Endothelial cell of umbilical vein (primary cell): ENCODE data around the gene CTNNA2. TPM values are rescaled to one million over a fixed set of nuclear protein-coding genes. Genes with fewer than 3 reads are reported as not detected.

Experiments used
- BruUV-seq: library from RNA; stranded (reverse); fragments of 400-500 nt; replicated peaks from 2 replicates; lab custom pipeline; 2021; lab: Mats Ljungman, UMichigan
- CTCF ChIA-PET: fragments of 300-600, 350-600 bp; sonication (Branson Sonifier 250); formaldehyde crosslinking; loops from one replicate; lab custom pipeline; 2021; ENCODE audit warnings: antibody characterized with exemption, inconsistent platforms; lab: Charles Lee
- POLR2A ChIA-PET: fragments of 300-600, 350-600 bp; sonication (Branson Sonifier 250); formaldehyde crosslinking; loops from one replicate; lab custom pipeline; 2021; ENCODE audit warnings: antibody characterized with exemption, inconsistent platforms; lab: Charles Lee
- DNase-seq: peaks from one replicate; pipeline ENCODE4 v3.0.0-alpha.2; 2011; ENCODE audit warnings: low read depth, low spot score
- FAIRE-seq: peaks from 2 replicates; lab custom pipeline; 2011; peaks lifted over from hg19 to GRCh38; lab: Jason Lieb, UNC
- H2AFZ ChIP-seq: 2 replicates; pipeline ENCODE4 v1.6.0; 2012; ENCODE audit warnings: low read depth, low read length, control low read depth, inconsistent platforms
- H3K27ac ChIP-seq: 2 replicates; pipeline ENCODE4 v1.5.1; 2011; ENCODE audit warnings: low read depth, mild to moderate bottlenecking, control low read depth, low read length, moderate library complexity; ENCODE audit not compliant: insufficient read depth
- H3K27me3 ChIP-seq, 2 experiments: 2 replicates each; pipeline versions ENCODE4 v1.6.0 to v1.6.1; 2011; ENCODE audit warnings: low read length in 2 of 2, mixed read lengths in 1 of 2; ENCODE audit not compliant: control insufficient read depth in 2 of 2, insufficient read depth in 2 of 2
- H3K36me3 ChIP-seq, 2 experiments: 2 replicates in 1 of 2; 3 replicates in 1 of 2; pipeline ENCODE4 v1.5.1; 2011; ENCODE audit warnings: low read length in 2 of 2, mild to moderate bottlenecking in 1 of 2, moderate library complexity in 1 of 2; ENCODE audit not compliant: control insufficient read depth in 2 of 2, insufficient read depth in 2 of 2; ENCODE audit errors: extremely low read depth in 1 of 2
- H3K4me1 ChIP-seq: 3 replicates; pipeline ENCODE4 v1.5.1; 2011; ENCODE audit warnings: mild to moderate bottlenecking, low read length; ENCODE audit not compliant: control insufficient read depth, insufficient read depth; ENCODE audit errors: extremely low read depth
- H3K4me2 ChIP-seq: 2 replicates; pipeline ENCODE4 v1.6.1; 2011; ENCODE audit warnings: low read length, control low read depth, mixed read lengths; ENCODE audit not compliant: insufficient read depth
- H3K4me3 ChIP-seq, 3 experiments: fragments of 200-600 bp in 1 of 3; sonication (generic), shearing (Covaris generic) in 1 of 3; replicated peaks in 1 of 3; 2 replicates each; pipeline ENCODE4 v1.5.1; 2011 to 2016; ENCODE audit warnings: control low read depth in 3 of 3, low read length in 3 of 3, mild to moderate bottlenecking in 2 of 3, inconsistent platforms in 1 of 3, low read depth in 1 of 3, moderate library complexity in 1 of 3; ENCODE audit not compliant: insufficient read depth in 1 of 3
- H3K79me2 ChIP-seq: 2 replicates; pipeline ENCODE4 v1.6.0; 2012; ENCODE audit warnings: low read length, inconsistent platforms; ENCODE audit not compliant: control insufficient read depth, insufficient read depth
- H3K9ac ChIP-seq: replicated peaks from 2 replicates; pipeline ENCODE3; 2011; ENCODE audit warnings: low read length, control low read depth; ENCODE audit not compliant: insufficient read depth; ENCODE audit errors: extremely low read depth
- H3K9me1 ChIP-seq: replicated peaks from 3 replicates; pipeline ENCODE4 v1.6.0; 2011; ENCODE audit warnings: mild to moderate bottlenecking, low read length; ENCODE audit not compliant: control insufficient read depth, insufficient read depth; ENCODE audit errors: extremely low read depth
- H3K9me3 ChIP-seq: replicated peaks from 2 replicates; pipeline ENCODE4 v1.5.1; 2012; ENCODE audit warnings: low read length, inconsistent platforms; ENCODE audit not compliant: control insufficient read depth, insufficient read depth
- H4K20me1 ChIP-seq: replicated peaks from 2 replicates; pipeline ENCODE3; 2011; ENCODE audit warnings: mild to moderate bottlenecking, low read length; ENCODE audit not compliant: control insufficient read depth, insufficient read depth; ENCODE audit errors: extremely low read depth
- EZH2 ChIP-seq: IDR thresholded peaks from 2 replicates; pipeline ENCODE4 v1.6.1; 2012; ENCODE audit warnings: borderline replicate concordance, low read depth, mild to moderate bottlenecking, moderate library complexity, low read length, inconsistent platforms; ENCODE audit not compliant: severe bottlenecking
- FOS ChIP-seq: IDR thresholded peaks from 2 replicates; pipeline ENCODE4 v1.6.1; 2011; ENCODE audit warnings: mild to moderate bottlenecking, low read length, moderate library complexity, borderline replicate concordance; ENCODE audit not compliant: insufficient read depth
- MYC ChIP-seq: IDR thresholded peaks from one replicate; pipeline ENCODE4 v1.6.1; 2011; ENCODE audit warnings: mild to moderate bottlenecking, low read depth, low read length
- POLR2A ChIP-seq: IDR thresholded peaks from 2 replicates; pipeline ENCODE4 v1.6.1; 2012; ENCODE audit warnings: low read depth, mild to moderate bottlenecking, control low read depth, low read length
- dilution Hi-C: fragments of 300-500 bp; cut with MboI; formaldehyde crosslinking; loops from one replicate; pipeline ENCODE4 v1.15.0; 2019; ENCODE audit warnings: low sequenced_read_pairs; ENCODE audit not compliant: extremely low pct_ligation_motif_present
- intact Hi-C: fragments of 100-400 bp; cut with micrococcal nuclease; formaldehyde crosslinking; loops from one replicate; pipeline ENCODE4 v1.10.0; 2022
- polyA plus RNA-seq, 4 experiments: library from polyadenylated mRNA; depleted of rRNA in 3 of 4; stranded (reverse) in 3 of 4; unstranded in 1 of 4; fragments of >200 nt; gene quantifications; 2 replicates each; pipeline versions ENCODE4 v1.2.1 to v1.2.3, GENCODE V29; 2011 to 2012; ENCODE audit warnings: missing spikeins in 1 of 4
- total RNA-seq: library from RNA; stranded (reverse); gene quantifications from 2 replicates; pipeline ENCODE4 v1.2.3, GENCODE V29; 2021
- TF ChIP-seq, protein P1 (sequence below): IDR thresholded peaks from 2 replicates; pipeline ENCODE4 v1.6.1; 2011; ENCODE audit not compliant: insufficient read depth, insufficient read length
- TF ChIP-seq, protein P2 (sequence below), 2 donors: IDR thresholded peaks; 1 replicate in 1 of 2; 2 replicates in 1 of 2; pipeline ENCODE4 v1.5.1; 2011; ENCODE audit warnings: low read length in 2 of 2, mild to moderate bottlenecking in 2 of 2, moderate library complexity in 2 of 2, control low read depth in 1 of 2, inconsistent platforms in 1 of 2, low read depth in 1 of 2; ENCODE audit not compliant: insufficient read depth in 1 of 2; ENCODE audit errors: extremely low read depth in 1 of 2

The CTNNA2 gene
- total and polyA plus RNA-seq, 2 donors (not counting 3 experiments of a cell fraction or from before 2014, with no cell fraction given): not detected

DNA sequence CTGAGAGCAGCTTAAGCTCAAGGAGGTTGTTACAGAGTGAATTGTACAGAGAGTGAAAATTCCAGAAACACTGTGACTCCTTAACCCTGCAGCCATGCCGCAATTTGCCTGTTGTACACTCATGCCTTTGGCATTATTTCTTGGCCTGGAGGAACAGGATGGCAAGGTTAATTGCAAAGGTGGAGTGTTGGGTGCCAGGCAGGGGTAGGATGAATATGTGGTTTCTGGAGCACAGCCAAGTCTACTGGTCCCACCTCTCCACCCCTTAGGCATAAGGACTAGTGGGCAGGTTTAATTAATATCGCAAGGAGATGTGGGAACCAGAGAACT, 541.5 kb downstream of the CTNNA2 start:
- BruUV-seq: no TSS peak
- Histone ChIP-seq H3K4me1 (no peaks in the 10 kb centered on the region), H3K9me1 (no peaks in the 10 kb centered on the region), H3K27me3 (no peaks in the 10 kb centered on the region), H2AFZ (no peak overlapping the region), H3K79me2 (no peaks in the 10 kb centered on the region), H3K36me3 (no peaks in the 10 kb centered on the region), H3K4me3 (no peak overlapping the region), H3K9me3 (peaks cover 3% of the 10 kb centered on the region), H3K4me2 (no peak overlapping the region), H3K27ac (no peak overlapping the region), H3K9ac (no peak overlapping the region), H4K20me1 (no peaks in the 10 kb centered on the region)
- FAIRE-seq: no peak
- CTCF ChIA-PET: no interaction called here
- dilution Hi-C loops: no loop called here
- POLR2A ChIA-PET: no interaction called here
- DNase-seq: no peak
- intact Hi-C loops: no loop called here
- no peak for TF ChIP-seq MYC

DNA sequence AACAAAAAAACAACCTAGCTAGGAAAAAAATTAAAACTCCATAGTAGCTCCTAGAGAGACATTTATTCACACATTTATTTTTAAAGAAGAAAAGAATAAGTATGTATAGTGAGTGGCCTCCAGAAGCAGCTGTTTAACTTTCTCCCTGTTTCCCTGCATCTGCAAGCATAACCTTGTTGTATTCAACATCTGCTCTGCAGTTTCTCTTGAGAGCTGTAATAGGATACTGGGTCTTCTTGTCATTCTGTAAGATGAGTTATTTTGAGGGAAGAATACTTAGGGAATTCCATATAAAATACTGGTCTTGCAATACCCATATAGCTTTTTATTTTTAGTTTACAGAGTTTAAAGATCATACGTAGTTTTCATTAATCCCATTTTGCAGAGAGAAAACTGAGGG, 545.1 kb downstream of the CTNNA2 start:
- TF ChIP-seq EZH2 (no peak), POLR2A (no peak), FOS (no peak)
- TF ChIP-seq, protein P1, sequence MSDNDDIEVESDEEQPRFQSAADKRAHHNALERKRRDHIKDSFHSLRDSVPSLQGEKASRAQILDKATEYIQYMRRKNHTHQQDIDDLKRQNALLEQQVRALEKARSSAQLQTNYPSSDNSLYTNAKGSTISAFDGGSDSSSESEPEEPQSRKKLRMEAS: no peak
- TF ChIP-seq, protein P2, sequence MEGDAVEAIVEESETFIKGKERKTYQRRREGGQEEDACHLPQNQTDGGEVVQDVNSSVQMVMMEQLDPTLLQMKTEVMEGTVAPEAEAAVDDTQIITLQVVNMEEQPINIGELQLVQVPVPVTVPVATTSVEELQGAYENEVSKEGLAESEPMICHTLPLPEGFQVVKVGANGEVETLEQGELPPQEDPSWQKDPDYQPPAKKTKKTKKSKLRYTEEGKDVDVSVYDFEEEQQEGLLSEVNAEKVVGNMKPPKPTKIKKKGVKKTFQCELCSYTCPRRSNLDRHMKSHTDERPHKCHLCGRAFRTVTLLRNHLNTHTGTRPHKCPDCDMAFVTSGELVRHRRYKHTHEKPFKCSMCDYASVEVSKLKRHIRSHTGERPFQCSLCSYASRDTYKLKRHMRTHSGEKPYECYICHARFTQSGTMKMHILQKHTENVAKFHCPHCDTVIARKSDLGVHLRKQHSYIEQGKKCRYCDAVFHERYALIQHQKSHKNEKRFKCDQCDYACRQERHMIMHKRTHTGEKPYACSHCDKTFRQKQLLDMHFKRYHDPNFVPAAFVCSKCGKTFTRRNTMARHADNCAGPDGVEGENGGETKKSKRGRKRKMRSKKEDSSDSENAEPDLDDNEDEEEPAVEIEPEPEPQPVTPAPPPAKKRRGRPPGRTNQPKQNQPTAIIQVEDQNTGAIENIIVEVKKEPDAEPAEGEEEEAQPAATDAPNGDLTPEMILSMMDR (IDR thresholded peaks at IDR 0.05; ENCODE audit: extremely low read depth in 1 of 2, insufficient read depth in 1 of 2, low read depth in 1 of 2, low read length in 2 of 2): no peak
- Histone ChIP-seq H3K79me2 (no peaks in the 10 kb centered on the region), H3K4me3 (no peak overlapping the region), H4K20me1 (no peaks in the 10 kb centered on the region), H3K27me3 (no peaks in the 10 kb centered on the region), H3K4me2 (no peak overlapping the region), H3K9ac (no peak overlapping the region), H3K9me1 (no peaks in the 10 kb centered on the region), H2AFZ (no peak overlapping the region), H3K4me1 (no peaks in the 10 kb centered on the region), H3K9me3 (peaks cover 3% of the 10 kb centered on the region), H3K36me3 (no peaks in the 10 kb centered on the region), H3K27ac (no peak overlapping the region)
- DNase-seq: no peak
- FAIRE-seq: no peak
- BruUV-seq: no TSS peak
- ChIA-PET CTCF (no interaction called here), POLR2A (no interaction called here)
- dilution Hi-C loops: no loop called here
- intact Hi-C loops: no loop called here
